LNCAP (cell line): ENCODE results near the gene ZNF622.

Experiments used
- CTCF ChIP-seq: fragments of 450-650 bp; IDR thresholded peaks from 2 replicates; pipeline ENCODE4 v1.5.1; 2017; ENCODE audit warnings: mild to moderate bottlenecking

The ZNF622 gene

GRCh38 chr5:16465544-16466432, at the start of gene ZNF622:
TSS of gene ZNF622 (minus strand) at chr5:16465800. CDS start at chr5:16465665, 135 bp downstream.
- TF ChIP-seq CTCF = no peak

- no peak for TF ChIP-seq CTCF
These were observed 44.5 kb upstream of the ZNF622 start for GRCh38 chr5:16510098-16510497.

GRCh38 chr5:16508730-16509531, 43.3 kb upstream of the ZNF622 start:
- TF ChIP-seq CTCF = no peak

GRCh38 chr5:16507716-16508115, 42.1 kb upstream of the ZNF622 start:
- TF ChIP-seq CTCF = no peak

- TF ChIP-seq CTCF = no peak
These were observed 40.3 kb upstream of the ZNF622 start for GRCh38 chr5:16505904-16506303.

- no peak for TF ChIP-seq CTCF
These were observed 39.7 kb upstream of the ZNF622 start for GRCh38 chr5:16505140-16505891.

- no peak for TF ChIP-seq CTCF
These were observed 39.0 kb upstream of the ZNF622 start for GRCh38 chr5:16504571-16504970.
